GM21723 (cell line): ENCODE results near the gene NABP2.
"Not testable (repeated sequence)": the region's sequence is repeated elsewhere in the genome, so short reads cannot be mapped to it uniquely, and the experiment has no call there.

Source experiments
- ATAC-seq: cut with Tn5 transposase; IDR thresholded peaks from one replicate; pipeline ENCODE4 v1.9.1; 2021; ENCODE audit warnings: mild to moderate bottlenecking, moderate library complexity; ENCODE audit not compliant: unreplicated experiment

Gene NABP2

GRCh38 chr12:56242986-56243385 lies 18.8 kb downstream of the NABP2 start:
- no peak for ATAC-seq

GRCh38 chr12:56243731-56244181 lies 19.6 kb downstream of the NABP2 start:
- no peak for ATAC-seq

GRCh38 chr12:56244494-56244893 lies 20.4 kb downstream of the NABP2 start:
- ATAC-seq, result no peak

GRCh38 chr12:56247923-56248322 lies 23.8 kb downstream of the NABP2 start:
- no peak for ATAC-seq

GRCh38 chr12:56248711-56249110 lies 24.6 kb downstream of the NABP2 start:
- no peak for ATAC-seq

- ATAC-seq, result no peak
These were observed 28.5 kb downstream of the NABP2 start for GRCh38 chr12:56252649-56253048.

GRCh38 chr12:56253091-56253490 lies 28.9 kb downstream of the NABP2 start:
- no peak for ATAC-seq

GRCh38 chr12:56255671-56256070 lies 31.5 kb downstream of the NABP2 start:
- no peak for ATAC-seq

- ATAC-seq, result no peak
These were observed 32.3 kb downstream of the NABP2 start for GRCh38 chr12:56256326-56256960.

GRCh38 chr12:56257071-56257470 lies 32.9 kb downstream of the NABP2 start:
- ATAC-seq, result no peak

GRCh38 chr12:56257491-56258067 lies 33.4 kb downstream of the NABP2 start:
- ATAC-seq, result peak; percentile 26

- ATAC-seq, result peak; percentile 93
These were observed 34.1 kb downstream of the NABP2 start, which contains the start of gene ANKRD52 for GRCh38 chr12:56258068-56258819. Gene ANKRD52, minus strand, starts transcription at chr12:56258384. Its CDS starts 115 bp downstream, at chr12:56258269.

GRCh38 chr12:56258820-56259183 lies 34.7 kb downstream of the NABP2 start:
- no peak for ATAC-seq

- no peak for ATAC-seq
These were observed 36.2 kb downstream of the NABP2 start for GRCh38 chr12:56260380-56260779.

GRCh38 chr12:56260921-56261320 lies 36.8 kb downstream of the NABP2 start:
- ATAC-seq, result no peak

GRCh38 chr12:56261503-56262232 lies 37.5 kb downstream of the NABP2 start:
- ATAC-seq, result no peak

- ATAC-seq, result not testable (repeated sequence)
These were observed 38.8 kb downstream of the NABP2 start for GRCh38 chr12:56262955-56263354.

- not testable (repeated sequence) for ATAC-seq
These were observed 42.0 kb downstream of the NABP2 start for GRCh38 chr12:56266068-56266692.

- ATAC-seq, result peak; percentile 88
These were observed 42.7 kb downstream of the NABP2 start, which contains the start of gene COQ10A for GRCh38 chr12:56266693-56267442. Gene COQ10A, plus strand, starts transcription at chr12:56266942. Its CDS starts 177 bp downstream, at chr12:56267119.
